ENCODE measurements around the gene TSC1.

DNA sequence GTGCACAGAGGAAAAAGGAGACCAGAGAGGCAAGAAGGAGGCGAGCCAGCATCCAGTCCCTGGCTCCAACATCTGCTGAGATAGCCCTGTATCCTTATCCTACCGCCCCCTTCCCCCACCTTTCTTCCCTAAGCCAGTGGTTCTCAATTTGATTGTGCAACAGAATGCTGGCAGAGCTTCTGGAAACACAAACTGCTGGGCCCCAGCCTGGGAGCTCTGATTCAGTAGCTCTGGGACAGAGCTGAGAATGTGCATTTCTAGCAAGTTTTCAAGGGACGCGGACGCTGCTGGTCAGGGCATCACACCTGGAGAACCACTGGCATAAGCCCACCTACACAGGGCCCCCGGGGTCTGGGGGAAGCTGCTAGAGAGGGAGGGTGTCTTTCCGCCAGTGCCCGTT is 87.4 kb downstream of the TSC1 start:
- TF ChIP-seq, protein P1, sequence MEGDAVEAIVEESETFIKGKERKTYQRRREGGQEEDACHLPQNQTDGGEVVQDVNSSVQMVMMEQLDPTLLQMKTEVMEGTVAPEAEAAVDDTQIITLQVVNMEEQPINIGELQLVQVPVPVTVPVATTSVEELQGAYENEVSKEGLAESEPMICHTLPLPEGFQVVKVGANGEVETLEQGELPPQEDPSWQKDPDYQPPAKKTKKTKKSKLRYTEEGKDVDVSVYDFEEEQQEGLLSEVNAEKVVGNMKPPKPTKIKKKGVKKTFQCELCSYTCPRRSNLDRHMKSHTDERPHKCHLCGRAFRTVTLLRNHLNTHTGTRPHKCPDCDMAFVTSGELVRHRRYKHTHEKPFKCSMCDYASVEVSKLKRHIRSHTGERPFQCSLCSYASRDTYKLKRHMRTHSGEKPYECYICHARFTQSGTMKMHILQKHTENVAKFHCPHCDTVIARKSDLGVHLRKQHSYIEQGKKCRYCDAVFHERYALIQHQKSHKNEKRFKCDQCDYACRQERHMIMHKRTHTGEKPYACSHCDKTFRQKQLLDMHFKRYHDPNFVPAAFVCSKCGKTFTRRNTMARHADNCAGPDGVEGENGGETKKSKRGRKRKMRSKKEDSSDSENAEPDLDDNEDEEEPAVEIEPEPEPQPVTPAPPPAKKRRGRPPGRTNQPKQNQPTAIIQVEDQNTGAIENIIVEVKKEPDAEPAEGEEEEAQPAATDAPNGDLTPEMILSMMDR (IDR thresholded peaks at IDR 0.05): no peak
- peak; percentile 36 to 72 (median 54) for TF ChIP-seq POLR2AphosphoS5 (IDR thresholded peaks at IDR 0.05)
- TF ChIP-seq POLR2A (IDR thresholded peaks at IDR 0.05): no peak
